GF-D8 (cell line): Measurements from ENCODE around the gene KCNH3.
"Not testable (repeated sequence)": the region's sequence is repeated elsewhere in the genome, so short reads cannot be mapped to it uniquely, and the experiment has no call there.

ENCODE experiments used
- DNase-seq: peaks from one replicate; lab custom pipeline; 2025; lab: John Stamatoyannopoulos, UW

Gene KCNH3

GRCh38 chr12:49529414-49529813, 9.4 kb upstream of the KCNH3 start:
- DNase-seq: peak; percentile 45

DNA sequence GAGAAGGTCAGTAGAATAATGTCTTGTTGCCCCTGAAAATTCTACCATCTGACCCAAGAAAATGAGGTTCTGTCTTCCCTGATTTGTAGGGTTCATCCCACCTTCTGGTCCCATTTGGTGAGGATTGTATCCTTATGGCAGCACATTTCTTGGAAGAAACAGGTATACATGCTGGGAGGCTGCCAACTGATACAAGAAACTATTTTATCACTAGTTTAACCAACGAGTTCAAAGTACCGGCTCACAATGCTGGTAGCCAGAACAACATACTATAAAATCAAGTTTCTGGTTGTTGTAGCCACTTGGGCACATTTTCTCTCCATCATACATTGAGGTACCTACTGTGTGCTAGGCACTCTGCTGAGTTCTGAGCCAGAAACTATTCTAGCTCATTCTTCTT, 7.1 kb upstream of the KCNH3 start:
- no peak for DNase-seq

DNA sequence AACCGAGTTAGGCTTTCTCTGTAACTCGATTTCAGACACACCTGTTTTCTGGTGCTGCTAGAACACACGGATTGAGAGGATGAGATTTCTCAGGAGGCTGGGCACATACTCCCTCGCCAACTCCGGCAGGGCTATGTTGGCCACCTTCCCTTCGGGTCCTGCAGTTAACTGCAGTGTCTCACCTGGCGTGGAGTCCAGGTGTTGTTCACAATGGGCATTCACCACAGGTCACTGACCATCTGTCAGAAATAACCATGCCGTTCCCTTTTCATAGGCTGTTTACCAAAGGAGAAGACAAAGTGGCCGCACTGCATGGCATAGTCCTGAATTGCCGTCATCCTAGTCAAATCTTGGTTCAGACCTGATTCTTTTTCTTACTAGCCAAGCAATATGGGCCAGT, 5.5 kb upstream of the KCNH3 start:
- DNase-seq: no peak

DNA sequence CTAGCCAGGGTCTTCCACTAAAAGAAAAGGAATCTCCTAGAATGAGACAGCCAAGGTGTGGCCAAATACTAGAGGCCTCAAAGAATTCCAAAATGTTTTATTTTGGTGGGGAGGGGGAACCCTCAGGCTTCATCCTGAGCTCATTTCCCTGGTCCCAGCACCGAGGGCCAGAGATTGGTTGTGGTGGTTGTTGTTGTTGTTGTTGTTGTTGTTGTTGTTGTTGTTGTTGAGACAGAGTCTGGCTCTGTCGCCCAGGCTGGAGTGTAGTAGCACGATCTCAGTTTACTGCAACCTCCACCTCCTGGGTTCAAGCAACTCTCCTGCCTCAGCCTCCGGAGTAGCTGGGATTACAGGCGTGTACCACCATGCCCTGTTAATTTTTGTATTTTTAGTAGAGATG, 4.7 kb upstream of the KCNH3 start:
- not testable (repeated sequence) for DNase-seq

GRCh38 chr12:49534731-49535278, 4.0 kb upstream of the KCNH3 start:
- no peak for DNase-seq

DNA sequence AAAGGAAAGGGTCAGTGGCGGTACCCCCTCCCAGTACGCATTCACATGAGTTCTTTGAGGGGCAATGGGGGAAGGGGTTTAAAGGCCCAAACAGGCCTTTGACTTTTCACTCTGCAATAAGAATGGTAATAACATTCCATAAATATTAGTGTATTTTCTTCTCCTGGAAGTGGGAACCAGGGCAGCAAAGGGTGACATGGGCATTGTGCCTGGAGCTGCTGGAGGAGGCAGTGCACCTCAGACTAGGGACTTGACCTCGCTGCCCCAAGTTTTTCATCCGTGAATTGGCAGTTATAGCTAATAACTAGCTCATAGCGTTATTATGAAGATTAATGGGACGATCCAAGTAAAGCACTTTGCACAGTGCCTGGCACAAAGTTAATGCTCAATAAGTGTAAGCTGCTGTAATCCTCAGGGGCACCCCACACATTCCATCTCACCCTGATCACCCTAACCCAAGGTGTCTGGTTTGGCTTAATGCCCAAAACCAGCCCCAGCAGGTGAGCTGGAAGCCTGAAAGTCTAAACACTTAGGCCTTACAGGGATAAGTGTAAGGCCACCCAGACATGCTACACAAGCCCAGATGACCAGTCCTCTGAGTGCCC, 2.8 kb upstream of the KCNH3 start:
- DNase-seq: no peak

DNA sequence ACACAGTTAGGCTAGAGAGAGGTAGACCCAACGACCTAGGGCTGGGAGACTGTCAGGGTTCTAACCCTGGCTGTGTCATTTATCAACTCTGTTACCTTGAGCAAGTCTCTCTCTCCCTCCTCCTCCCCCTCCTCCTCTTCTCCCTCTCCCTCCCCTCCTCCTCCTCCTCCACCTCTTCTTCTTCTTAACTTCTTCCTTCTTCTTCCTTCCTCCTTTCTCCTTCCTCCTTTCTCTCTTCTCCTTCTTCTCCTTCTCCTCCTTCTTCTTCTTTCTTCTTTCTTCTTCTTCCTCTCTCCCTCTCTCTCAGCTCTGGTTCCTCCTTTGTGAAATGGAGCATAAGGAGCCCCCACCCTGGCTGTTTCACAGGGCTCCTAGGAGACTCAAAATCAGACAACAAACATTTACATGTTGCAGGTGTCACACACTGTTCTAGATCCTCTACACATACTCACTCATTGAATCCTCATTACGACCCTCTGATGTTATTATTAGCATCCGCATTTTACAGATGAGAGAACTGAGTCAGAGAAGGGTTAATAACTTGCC, 2.2 kb upstream of the KCNH3 start:
- DNase-seq: no peak

- DNase-seq: no peak
Observed at GRCh38 chr12:49537231-49537751, 1.5 kb upstream of the KCNH3 start.

- DNase-seq: no peak
Observed at GRCh38 chr12:49537752-49538509, 899 bp upstream of the KCNH3 start.

DNA sequence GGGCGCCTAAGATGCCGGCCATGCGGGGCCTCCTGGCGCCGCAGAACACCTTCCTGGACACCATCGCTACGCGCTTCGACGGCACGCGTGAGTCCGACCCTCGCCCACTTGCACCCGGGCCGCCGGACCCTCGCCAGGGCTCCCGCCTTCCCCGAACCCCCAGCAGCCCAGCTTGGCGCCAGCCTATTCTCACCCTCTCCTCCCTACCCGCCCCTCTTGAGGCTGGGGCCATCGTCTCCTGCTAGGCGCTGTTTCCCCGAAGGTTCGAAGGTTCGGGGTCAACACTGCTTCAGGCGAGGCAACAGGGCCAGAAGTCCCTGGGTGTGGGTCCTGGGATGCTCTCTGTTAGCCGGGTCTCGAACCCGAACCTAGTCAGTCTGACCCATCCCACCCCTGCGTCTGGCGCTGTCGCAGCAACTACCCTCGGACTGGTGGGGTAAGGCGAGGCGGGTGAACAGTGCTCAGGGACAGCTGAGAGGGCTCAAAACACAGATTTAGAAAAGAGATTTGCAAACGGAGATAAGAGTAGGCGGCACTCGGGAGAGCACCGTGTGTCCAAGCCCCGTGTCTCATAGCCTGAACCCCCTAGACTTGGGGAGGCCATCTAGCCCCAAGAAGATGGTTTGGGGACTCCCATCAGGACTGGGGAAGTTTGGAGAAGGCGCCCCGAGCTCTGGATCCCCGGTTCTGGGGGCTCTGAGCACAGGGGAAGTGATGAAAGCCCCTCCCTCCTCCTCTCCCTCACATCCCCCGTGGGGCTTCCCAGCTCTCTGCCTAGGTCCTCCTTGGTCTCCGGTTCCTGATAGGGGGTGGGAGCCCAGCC, 787 bp downstream of the KCNH3 start:
- no peak for DNase-seq

DNA sequence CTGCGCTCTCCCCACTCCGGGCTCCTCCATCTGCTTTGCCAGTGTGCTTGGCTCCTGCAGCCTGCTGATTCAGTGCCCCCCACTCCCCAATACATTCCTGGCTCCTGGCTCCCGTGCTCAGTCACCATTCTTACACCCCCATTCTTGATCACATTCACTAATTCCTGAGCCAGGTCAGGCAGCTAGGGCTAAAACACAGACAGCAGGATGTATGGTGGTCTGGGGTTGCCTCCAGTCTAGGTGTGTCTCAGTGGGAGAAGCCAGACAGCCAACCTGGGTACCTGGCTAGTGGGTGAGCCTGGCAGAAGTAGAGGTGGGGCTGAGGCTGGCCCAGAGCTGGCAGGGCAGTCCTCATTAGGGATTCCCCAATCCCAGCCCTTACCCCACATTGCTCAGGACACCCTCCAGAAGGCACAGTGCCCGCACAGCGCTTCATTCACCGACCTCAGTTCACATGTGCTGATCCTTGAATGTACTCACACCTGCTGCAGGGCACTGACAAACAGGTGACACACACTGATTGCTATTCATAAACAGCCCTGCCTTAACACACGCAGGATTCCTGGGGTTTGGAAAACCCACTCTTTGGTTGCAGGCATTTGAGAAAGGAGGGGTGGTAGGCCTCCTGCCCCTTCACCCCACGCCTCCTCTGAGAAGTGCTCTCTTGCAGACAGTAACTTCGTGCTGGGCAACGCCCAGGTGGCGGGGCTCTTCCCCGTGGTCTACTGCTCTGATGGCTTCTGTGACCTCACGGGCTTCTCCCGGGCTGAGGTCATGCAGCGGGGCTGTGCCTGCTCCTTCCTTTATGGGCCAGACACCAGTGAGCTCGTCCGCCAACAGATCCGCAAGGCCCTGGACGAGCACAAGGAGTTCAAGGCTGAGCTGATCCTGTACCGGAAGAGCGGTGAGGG, 1.7 kb downstream of the KCNH3 start:
- DNase-seq: no peak

DNA sequence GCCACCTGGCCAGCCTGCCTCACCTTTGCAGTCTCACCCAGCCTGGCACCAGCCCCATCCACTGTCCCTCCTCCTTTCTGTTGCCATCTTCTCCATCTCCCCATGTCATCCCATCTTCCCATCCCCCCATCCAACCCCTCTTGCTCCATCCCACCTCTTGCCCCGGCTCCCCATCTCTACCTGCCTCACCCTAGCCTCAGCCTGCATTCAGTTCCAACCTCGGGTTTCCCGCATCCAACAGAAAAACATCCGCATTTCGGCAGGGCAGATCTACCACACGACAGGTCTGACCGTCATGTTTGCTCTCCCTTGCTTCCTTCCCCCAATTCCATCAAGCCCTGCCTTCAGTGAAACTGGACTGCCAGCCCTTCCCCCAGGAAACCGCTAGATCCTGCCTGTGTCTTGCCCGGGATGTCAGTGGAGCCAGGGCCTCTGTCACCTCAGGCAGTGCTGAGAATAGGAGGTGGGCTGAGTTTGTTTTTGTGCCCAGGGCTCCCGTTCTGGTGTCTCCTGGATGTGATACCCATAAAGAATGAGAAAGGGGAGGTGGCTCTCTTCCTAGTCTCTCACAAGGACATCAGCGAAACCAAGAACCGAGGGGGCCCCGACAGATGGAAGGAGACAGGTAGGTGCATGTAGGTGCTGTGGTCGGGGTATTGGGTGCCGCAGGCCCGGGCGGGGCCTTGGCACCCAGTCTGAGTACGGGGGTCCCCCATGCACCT, 2.5 kb downstream of the KCNH3 start:
- no peak for DNase-seq

DNA sequence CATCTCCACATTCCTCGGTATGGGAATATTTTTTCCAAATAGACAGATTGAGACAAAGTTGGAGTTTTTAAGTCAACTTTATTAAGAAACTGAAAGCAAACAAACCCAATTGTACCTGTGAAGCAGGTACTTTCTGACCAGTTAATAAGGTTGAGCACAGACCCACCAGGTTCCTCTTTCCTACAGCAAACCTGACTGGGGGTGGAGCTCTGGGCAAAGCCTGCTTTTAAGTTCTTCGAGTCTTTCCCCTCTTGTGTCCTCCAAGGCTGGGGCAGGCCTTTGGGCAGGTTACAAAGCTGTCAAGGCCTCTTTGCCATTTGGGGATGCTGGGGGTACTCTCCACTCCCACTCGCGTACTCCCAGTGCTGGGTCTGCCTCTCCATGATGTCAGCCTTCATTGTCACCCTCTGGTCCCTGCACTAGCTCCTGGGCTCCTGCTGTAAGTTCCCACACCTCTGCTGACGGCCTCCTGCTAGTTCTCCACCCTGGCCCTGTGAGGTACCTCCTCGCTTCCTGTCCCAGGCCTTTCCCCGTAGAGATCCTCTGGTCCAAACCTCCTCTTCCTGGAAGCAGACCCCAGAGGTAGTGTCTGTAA, 3.2 kb downstream of the KCNH3 start:
- no peak for DNase-seq

DNA sequence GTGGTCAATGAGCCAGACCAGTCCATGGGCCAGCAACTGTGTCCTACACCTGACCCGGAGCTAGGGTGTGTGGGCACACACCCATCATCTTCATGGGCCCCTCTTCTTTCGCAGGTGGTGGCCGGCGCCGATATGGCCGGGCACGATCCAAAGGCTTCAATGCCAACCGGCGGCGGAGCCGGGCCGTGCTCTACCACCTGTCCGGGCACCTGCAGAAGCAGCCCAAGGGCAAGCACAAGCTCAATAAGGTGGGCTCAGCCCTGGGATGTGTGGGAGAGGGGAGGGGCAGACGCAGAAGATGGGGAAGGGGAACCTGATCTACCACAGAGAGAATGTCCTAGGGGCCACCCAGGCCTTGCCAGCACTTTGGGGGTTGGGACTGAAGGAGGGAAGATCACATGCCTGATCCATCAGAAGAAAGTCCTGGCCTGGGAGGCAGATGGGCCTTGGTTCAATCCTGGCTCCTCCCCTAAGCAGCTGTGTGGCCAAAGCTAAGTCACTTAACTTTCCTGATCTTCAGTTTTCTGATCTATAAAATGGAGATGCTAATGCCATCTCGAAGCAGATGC, 3.8 kb downstream of the KCNH3 start:
- no peak for DNase-seq

GRCh38 chr12:49543221-49543913, 4.5 kb downstream of the KCNH3 start:
- no peak for DNase-seq

- DNase-seq: no peak
Observed at GRCh38 chr12:49543914-49544815, 5.3 kb downstream of the KCNH3 start.

GRCh38 chr12:49545815-49546214, 7.0 kb downstream of the KCNH3 start:
- no peak for DNase-seq

- no peak for DNase-seq
Observed at GRCh38 chr12:49546481-49546880, 7.7 kb downstream of the KCNH3 start.
